Measurements from ENCODE around the gene DUXA. TPM values are rescaled to one million over a fixed set of nuclear protein-coding genes. Genes with fewer than 3 reads are reported as not detected.

Gene DUXA
- not detected in 2 replicates for total RNA-seq

GRCh38 chr19:57167385-57167784 is at the start of gene DUXA:
Gene DUXA, minus strand, starts transcription at chr19:57167485. Its CDS starts 42 bp downstream, at chr19:57167443.

GRCh38 chr19:57191141-57192076 is 24.1 kb upstream of the DUXA start, which contains the start of gene ZNF264:
Gene ZNF264, plus strand, starts transcription at chr19:57191500. Its CDS starts 414 bp downstream, at chr19:57191914.

Other genes starting within 250 kb of the DUXA start
- not detected in 2 replicates for gene USP29, start 47.5 kb downstream of the DUXA start, total RNA-seq
- gene ZIM3, start 22.3 kb downstream of the DUXA start, total RNA-seq = not detected in 2 replicates
- gene ZNF264, start 24.0 kb upstream of the DUXA start, total RNA-seq = 16.2 and 37.1 TPM in 2 replicates
- gene AURKC, start 63.5 kb upstream of the DUXA start, total RNA-seq = 0.61 and 0.65 TPM in 2 replicates
- 18.5 and 22.3 TPM in 2 replicates for gene ZNF805, start 73.1 kb upstream of the DUXA start, total RNA-seq
- gene ZNF460, start 113.0 kb upstream of the DUXA start, total RNA-seq = 40.9 and 45.5 TPM in 2 replicates
- gene ZNF543, start 153.0 kb upstream of the DUXA start, total RNA-seq = 7.8 and 8.5 TPM in 2 replicates
- gene ZNF304, start 183.8 kb upstream of the DUXA start, total RNA-seq = 7.4 and 7.8 TPM in 2 replicates
- 7.4 and 14.0 TPM in 2 replicates for gene TRAPPC2B, start 196.1 kb upstream of the DUXA start, total RNA-seq
- gene ZNF547, start 196.1 kb upstream of the DUXA start, total RNA-seq = 1.6 and 2.1 TPM in 2 replicates
- 9.7 and 15.6 TPM in 2 replicates for gene ZNF548, start 222.4 kb upstream of the DUXA start, total RNA-seq
- 8.2 and 11.0 TPM in 2 replicates for gene ZNF17, start 243.7 kb upstream of the DUXA start, total RNA-seq

Measured in epithelial cell of umbilical artery (primary cell).